ENCODE data around the gene LEUTX.
"Not testable (repeated sequence)": the region's sequence is repeated elsewhere in the genome, so short reads cannot be mapped to it uniquely, and the experiment has no call there.

Gene LEUTX

GRCh38 chr19:39754971-39755370 is 23.7 kb upstream of the LEUTX start:
- Histone ChIP-seq H3K4me2 (no peak overlapping the region), H2AFZ (ENCODE audit: low read depth) (no peak overlapping the region), H3K9ac (no peak overlapping the region), H3K4me1 (ENCODE audit: low read depth, poor library complexity, severe bottlenecking) (peaks cover 42% of the 10 kb centered on the region), H4K20me1 (ENCODE audit: insufficient read depth) (no peaks in the 10 kb centered on the region), H3K27me3 (ENCODE audit: insufficient read depth, low read depth) (no peaks in the 10 kb centered on the region), H3K36me3 (ENCODE audit: insufficient read depth) (no peaks in the 10 kb centered on the region), H3K27ac (no peak overlapping the region), H3K79me2 (ENCODE audit: insufficient read depth, low read depth) (no peaks in the 10 kb centered on the region), H3K4me3 (IDR thresholded peaks at IDR 0.05; ENCODE audit: insufficient read depth, low read depth, low read length) (no peak overlapping the region)
- TF ChIP-seq, protein P1, sequence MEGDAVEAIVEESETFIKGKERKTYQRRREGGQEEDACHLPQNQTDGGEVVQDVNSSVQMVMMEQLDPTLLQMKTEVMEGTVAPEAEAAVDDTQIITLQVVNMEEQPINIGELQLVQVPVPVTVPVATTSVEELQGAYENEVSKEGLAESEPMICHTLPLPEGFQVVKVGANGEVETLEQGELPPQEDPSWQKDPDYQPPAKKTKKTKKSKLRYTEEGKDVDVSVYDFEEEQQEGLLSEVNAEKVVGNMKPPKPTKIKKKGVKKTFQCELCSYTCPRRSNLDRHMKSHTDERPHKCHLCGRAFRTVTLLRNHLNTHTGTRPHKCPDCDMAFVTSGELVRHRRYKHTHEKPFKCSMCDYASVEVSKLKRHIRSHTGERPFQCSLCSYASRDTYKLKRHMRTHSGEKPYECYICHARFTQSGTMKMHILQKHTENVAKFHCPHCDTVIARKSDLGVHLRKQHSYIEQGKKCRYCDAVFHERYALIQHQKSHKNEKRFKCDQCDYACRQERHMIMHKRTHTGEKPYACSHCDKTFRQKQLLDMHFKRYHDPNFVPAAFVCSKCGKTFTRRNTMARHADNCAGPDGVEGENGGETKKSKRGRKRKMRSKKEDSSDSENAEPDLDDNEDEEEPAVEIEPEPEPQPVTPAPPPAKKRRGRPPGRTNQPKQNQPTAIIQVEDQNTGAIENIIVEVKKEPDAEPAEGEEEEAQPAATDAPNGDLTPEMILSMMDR (conservative IDR thresholded peaks at IDR 0.05; ENCODE audit: low read depth, low read length): no peak

GRCh38 chr19:39759457-39760184 is 19.0 kb upstream of the LEUTX start:
- H3K9ac ChIP-seq: peak overlapping the region; percentile 73
- H3K27ac ChIP-seq: peak overlapping the region; percentile 95
- H3K36me3 ChIP-seq (ENCODE audit: insufficient read depth): no peaks in the 10 kb centered on the region
- H3K79me2 ChIP-seq (ENCODE audit: insufficient read depth, low read depth): no peaks in the 10 kb centered on the region
- TF ChIP-seq, protein P1 (conservative IDR thresholded peaks at IDR 0.05; ENCODE audit: low read depth, low read length): no peak
- peaks cover 68% of the 10 kb centered on the region for H3K4me1 ChIP-seq (ENCODE audit: low read depth, poor library complexity, severe bottlenecking)
- no peak overlapping the region for H3K4me3 ChIP-seq (IDR thresholded peaks at IDR 0.05; ENCODE audit: insufficient read depth, low read depth, low read length)
- no peaks in the 10 kb centered on the region for H3K27me3 ChIP-seq (ENCODE audit: insufficient read depth, low read depth)
- peak overlapping the region; percentile 48 for H2AFZ ChIP-seq (ENCODE audit: low read depth)
- H3K4me2 ChIP-seq: peak overlapping the region; percentile 60
- H4K20me1 ChIP-seq (ENCODE audit: insufficient read depth): no peaks in the 10 kb centered on the region

DNA sequence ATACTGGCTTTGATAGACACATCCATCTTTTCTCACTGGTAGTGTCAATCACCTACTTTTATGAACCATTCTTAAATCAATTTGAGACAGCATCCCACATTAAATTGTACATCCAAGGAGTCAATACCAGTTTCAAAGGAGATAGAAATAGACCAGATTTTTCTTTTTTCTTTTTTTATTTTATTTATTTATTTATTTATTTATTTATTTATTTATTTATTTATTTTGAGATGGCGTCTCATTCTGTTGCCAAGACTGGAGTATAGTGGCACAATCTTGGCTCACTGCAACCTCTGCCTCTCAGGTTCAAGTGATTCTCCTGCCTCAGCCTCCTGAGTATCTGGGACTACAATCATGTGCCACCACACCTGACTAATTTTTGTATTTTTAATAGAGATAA is 16.8 kb upstream of the LEUTX start:
- not testable (repeated sequence) for H3K36me3 ChIP-seq (ENCODE audit: insufficient read depth); H2AFZ ChIP-seq (ENCODE audit: low read depth); H4K20me1 ChIP-seq (ENCODE audit: insufficient read depth); H3K9ac ChIP-seq; H3K27ac ChIP-seq; H3K4me2 ChIP-seq; H3K79me2 ChIP-seq (ENCODE audit: insufficient read depth, low read depth); H3K4me3 ChIP-seq (IDR thresholded peaks at IDR 0.05; ENCODE audit: insufficient read depth, low read depth, low read length); H3K27me3 ChIP-seq (ENCODE audit: insufficient read depth, low read depth)
- H3K4me1 ChIP-seq (ENCODE audit: low read depth, poor library complexity, severe bottlenecking): peaks cover 73% of the 10 kb centered on the region

GRCh38 chr19:39765091-39766076 is 13.3 kb upstream of the LEUTX start:
- Histone ChIP-seq H3K27ac (no peak overlapping the region), H3K4me3 (IDR thresholded peaks at IDR 0.05; ENCODE audit: insufficient read depth, low read depth, low read length) (no peak overlapping the region), H3K4me2 (no peak overlapping the region; the same call in 1 of the 2 replicates), H2AFZ (ENCODE audit: low read depth) (no peak overlapping the region), H3K9ac (no peak overlapping the region), H4K20me1 (ENCODE audit: insufficient read depth) (no peaks in the 10 kb centered on the region), H3K79me2 (ENCODE audit: insufficient read depth, low read depth) (no peaks in the 10 kb centered on the region), H3K4me1 (ENCODE audit: low read depth, poor library complexity, severe bottlenecking) (peaks cover 54% of the 10 kb centered on the region), H3K27me3 (ENCODE audit: insufficient read depth, low read depth) (no peaks in the 10 kb centered on the region), H3K36me3 (ENCODE audit: insufficient read depth) (no peaks in the 10 kb centered on the region)
- TF ChIP-seq, protein P1 (conservative IDR thresholded peaks at IDR 0.05; ENCODE audit: low read depth, low read length): peak; percentile 37; the same call in 1 of the 2 replicates

Measured in KMS-11 (cell line).